ENCODE results near the gene MIA3. TPM values are rescaled to one million over a fixed set of nuclear protein-coding genes. Genes with fewer than 3 reads are reported as not detected.

The MIA3 gene
- total and polyA plus RNA-seq, 9 of the 15 experiments (the other 6 are each of a cell fraction or from before 2014, with no cell fraction given) = 21.6 to 89.4 (median 40.8) TPM

DNA sequence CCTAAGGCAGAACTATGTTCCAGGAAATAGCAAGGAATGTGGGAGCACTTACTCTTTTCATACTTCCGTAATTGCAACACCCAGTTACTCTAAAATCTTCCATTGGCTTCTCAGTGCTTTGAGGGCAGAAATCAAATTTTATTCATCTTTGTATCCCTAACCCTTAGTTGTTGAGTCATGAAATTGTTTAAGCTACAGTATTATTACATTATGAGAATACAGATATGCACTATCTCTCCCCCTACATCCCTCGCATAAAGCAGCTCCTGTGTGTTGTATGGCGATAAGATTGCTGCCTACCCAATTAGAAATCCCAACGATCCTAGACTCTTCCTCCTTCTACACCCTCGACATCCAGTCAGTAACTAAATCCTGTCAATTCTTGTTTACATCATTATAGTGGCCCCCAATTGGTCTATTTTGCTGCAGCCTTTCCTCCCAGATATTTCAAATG lies 91.8 kb downstream of the MIA3 start (continued):
- TF ChIP-seq, protein P1, sequence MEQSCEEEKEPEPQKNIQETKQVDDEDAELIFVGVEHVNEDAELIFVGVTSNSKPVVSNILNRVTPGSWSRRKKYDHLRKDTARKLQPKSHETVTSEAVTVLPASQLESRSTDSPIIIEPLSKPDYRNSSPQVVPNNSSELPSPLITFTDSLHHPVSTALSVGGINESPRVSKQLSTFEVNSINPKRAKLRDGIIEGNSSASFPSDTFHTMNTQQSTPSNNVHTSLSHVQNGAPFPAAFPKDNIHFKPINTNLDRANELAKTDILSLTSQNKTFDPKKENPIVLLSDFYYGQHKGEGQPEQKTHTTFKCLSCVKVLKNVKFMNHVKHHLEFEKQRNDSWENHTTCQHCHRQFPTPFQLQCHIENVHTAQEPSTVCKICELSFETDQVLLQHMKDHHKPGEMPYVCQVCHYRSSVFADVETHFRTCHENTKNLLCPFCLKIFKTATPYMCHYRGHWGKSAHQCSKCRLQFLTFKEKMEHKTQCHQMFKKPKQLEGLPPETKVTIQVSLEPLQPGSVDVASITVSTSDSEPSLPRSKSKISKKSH (CRISPR knock-in tag; IDR thresholded peaks at IDR 0.05) = no peak
- TF ChIP-seq MCM7 (IDR thresholded peaks at IDR 0.05) (no peak), MAFG (tag; conservative IDR thresholded peaks at IDR 0.05) (peak; percentile 74), ZNF274 (IDR thresholded peaks at IDR 0.05; ENCODE audit: borderline replicate concordance, low read depth, low read length) (0 out of 2 replicates have a peak, but pooled peaks have one; percentile 55), U2AF2 (optimal IDR thresholded peaks at IDR 0.05; ENCODE audit: low read depth, low read length) (no peak), CBX3 (IDR thresholded peaks at IDR 0.05; ENCODE audit: borderline replicate concordance in 1 of 2, low read length in 2 of 2) (peak in 1 of 2 experiments; percentile 66; a peak in 1 of 3 replicates), PTRF (tag; IDR thresholded peaks at IDR 0.05) (no peak), MTA2 (IDR thresholded peaks at IDR 0.05; ENCODE audit: low read depth) (peak; percentile 89), HLTF (IDR thresholded peaks at IDR 0.05) (no peak), GTF2A2 (tag; IDR thresholded peaks at IDR 0.05) (no peak), ZC3H11A (IDR thresholded peaks at IDR 0.05; ENCODE audit: low read depth, low read length) (no peak), POLR2H (tag; IDR thresholded peaks at IDR 0.05; ENCODE audit: low read depth) (no peak), ZNF12 (CRISPR knock-in tag; IDR thresholded peaks at IDR 0.05) (no peak), L3MBTL2 (IDR thresholded peaks at IDR 0.05) (peak; percentile 27; the same call in 1 of the 2 replicates), TBL1XR1 (IDR thresholded peaks at IDR 0.05; ENCODE audit: low read length in 2 of 2) (peak in 1 of 2 experiments; percentile 85; a peak in 2 of 4 replicates), JUND (IDR thresholded peaks at IDR 0.05; ENCODE audit: borderline replicate concordance, low read depth, low read length) (peak; percentile 61), JUND (tag; IDR thresholded peaks at IDR 0.05; ENCODE audit: borderline replicate concordance, low read depth, low read length) (peak; percentile 61; the same call in 1 of the 3 replicates), ZNF124 (CRISPR knock-in tag; IDR thresholded peaks at IDR 0.05) (no peak), NCOA6 (IDR thresholded peaks at IDR 0.05) (no peak), KDM2B (CRISPR knock-in tag; IDR thresholded peaks at IDR 0.05) (no peak)
- TF ChIP-seq, protein P2, sequence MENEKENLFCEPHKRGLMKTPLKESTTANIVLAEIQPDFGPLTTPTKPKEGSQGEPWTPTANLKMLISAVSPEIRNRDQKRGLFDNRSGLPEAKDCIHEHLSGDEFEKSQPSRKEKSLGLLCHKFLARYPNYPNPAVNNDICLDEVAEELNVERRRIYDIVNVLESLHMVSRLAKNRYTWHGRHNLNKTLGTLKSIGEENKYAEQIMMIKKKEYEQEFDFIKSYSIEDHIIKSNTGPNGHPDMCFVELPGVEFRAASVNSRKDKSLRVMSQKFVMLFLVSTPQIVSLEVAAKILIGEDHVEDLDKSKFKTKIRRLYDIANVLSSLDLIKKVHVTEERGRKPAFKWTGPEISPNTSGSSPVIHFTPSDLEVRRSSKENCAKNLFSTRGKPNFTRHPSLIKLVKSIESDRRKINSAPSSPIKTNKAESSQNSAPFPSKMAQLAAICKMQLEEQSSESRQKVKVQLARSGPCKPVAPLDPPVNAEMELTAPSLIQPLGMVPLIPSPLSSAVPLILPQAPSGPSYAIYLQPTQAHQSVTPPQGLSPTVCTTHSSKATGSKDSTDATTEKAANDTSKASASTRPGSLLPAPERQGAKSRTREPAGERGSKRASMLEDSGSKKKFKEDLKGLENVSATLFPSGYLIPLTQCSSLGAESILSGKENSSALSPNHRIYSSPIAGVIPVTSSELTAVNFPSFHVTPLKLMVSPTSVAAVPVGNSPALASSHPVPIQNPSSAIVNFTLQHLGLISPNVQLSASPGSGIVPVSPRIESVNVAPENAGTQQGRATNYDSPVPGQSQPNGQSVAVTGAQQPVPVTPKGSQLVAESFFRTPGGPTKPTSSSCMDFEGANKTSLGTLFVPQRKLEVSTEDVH (IDR thresholded peaks at IDR 0.05; ENCODE audit: low read depth, partially characterized antibody) = no peak
- TF ChIP-seq, protein P3, sequence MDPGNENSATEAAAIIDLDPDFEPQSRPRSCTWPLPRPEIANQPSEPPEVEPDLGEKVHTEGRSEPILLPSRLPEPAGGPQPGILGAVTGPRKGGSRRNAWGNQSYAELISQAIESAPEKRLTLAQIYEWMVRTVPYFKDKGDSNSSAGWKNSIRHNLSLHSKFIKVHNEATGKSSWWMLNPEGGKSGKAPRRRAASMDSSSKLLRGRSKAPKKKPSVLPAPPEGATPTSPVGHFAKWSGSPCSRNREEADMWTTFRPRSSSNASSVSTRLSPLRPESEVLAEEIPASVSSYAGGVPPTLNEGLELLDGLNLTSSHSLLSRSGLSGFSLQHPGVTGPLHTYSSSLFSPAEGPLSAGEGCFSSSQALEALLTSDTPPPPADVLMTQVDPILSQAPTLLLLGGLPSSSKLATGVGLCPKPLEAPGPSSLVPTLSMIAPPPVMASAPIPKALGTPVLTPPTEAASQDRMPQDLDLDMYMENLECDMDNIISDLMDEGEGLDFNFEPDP (CRISPR knock-in tag; IDR thresholded peaks at IDR 0.05) = no peak
- TF ChIP-seq, protein P4, sequence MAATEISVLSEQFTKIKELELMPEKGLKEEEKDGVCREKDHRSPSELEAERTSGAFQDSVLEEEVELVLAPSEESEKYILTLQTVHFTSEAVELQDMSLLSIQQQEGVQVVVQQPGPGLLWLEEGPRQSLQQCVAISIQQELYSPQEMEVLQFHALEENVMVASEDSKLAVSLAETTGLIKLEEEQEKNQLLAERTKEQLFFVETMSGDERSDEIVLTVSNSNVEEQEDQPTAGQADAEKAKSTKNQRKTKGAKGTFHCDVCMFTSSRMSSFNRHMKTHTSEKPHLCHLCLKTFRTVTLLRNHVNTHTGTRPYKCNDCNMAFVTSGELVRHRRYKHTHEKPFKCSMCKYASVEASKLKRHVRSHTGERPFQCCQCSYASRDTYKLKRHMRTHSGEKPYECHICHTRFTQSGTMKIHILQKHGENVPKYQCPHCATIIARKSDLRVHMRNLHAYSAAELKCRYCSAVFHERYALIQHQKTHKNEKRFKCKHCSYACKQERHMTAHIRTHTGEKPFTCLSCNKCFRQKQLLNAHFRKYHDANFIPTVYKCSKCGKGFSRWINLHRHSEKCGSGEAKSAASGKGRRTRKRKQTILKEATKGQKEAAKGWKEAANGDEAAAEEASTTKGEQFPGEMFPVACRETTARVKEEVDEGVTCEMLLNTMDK (IDR thresholded peaks at IDR 0.05; ENCODE audit: borderline replicate concordance, insufficient read depth, low read depth, low read length, poor library complexity, severe bottlenecking) = no peak
